Smooth muscle cell (in vitro differentiated cells): ENCODE data around the gene FUT4. TPM values are rescaled to one million over a fixed set of nuclear protein-coding genes. Genes with fewer than 3 reads are reported as not detected.
"Not testable (repeated sequence)": the region's sequence is repeated elsewhere in the genome, so short reads cannot be mapped to it uniquely, and the experiment has no call there.

Experiments
- DNase-seq: peaks from one replicate; lab custom pipeline; 2025; ENCODE audit not compliant: unreplicated experiment; lab: John Stamatoyannopoulos, UW
- H2AFZ ChIP-seq: fragments of 200-600 bp; sonication (generic); 2 replicates; pipeline ENCODE4 v1.6.0; 2016; ENCODE audit warnings: antibody characterized with exemption, low read depth, mild to moderate bottlenecking
- H3F3A ChIP-seq: fragments of 200-600 bp; sonication (generic); 2 replicates; pipeline ENCODE4 v1.6.0; 2017; ENCODE audit warnings: antibody characterized with exemption, low read depth
- H3K27ac ChIP-seq: fragments of 200-600 bp; sonication (generic); 2 replicates; pipeline ENCODE4 v1.5.1; 2016; ENCODE audit warnings: low read depth, mild to moderate bottlenecking
- H3K27me3 ChIP-seq: fragments of 200-600 bp; sonication (generic); 2 replicates; pipeline ENCODE4 v1.6.1; 2016; ENCODE audit warnings: low read depth, mild to moderate bottlenecking
- H3K36me3 ChIP-seq: fragments of 200-600 bp; sonication (generic); 2 replicates; pipeline ENCODE4 v1.5.1; 2016; ENCODE audit warnings: low read depth
- H3K4me1 ChIP-seq: fragments of 200-600 bp; sonication (generic); 2 replicates; pipeline ENCODE4 v1.5.1; 2016; ENCODE audit warnings: low read depth
- H3K4me2 ChIP-seq: fragments of 200-600 bp; sonication (generic); 2 replicates; pipeline ENCODE4 v1.6.0; 2016; ENCODE audit warnings: mild to moderate bottlenecking
- H3K4me3 ChIP-seq: fragments of 200-600 bp; sonication (generic); 2 replicates; pipeline ENCODE4 v1.5.1; 2016; ENCODE audit warnings: mild to moderate bottlenecking
- H3K79me2 ChIP-seq: fragments of 200-600 bp; sonication (generic); 2 replicates; pipeline ENCODE4 v1.6.0; 2016; ENCODE audit warnings: low read depth, mild to moderate bottlenecking
- H3K9ac ChIP-seq: fragments of 200-600 bp; sonication (generic); 2 replicates; pipeline ENCODE4 v1.6.0; 2016; ENCODE audit warnings: low read depth
- H3K9me3 ChIP-seq: fragments of 200-600 bp; sonication (generic); replicated peaks from 2 replicates; pipeline ENCODE4 v1.5.1; 2016; ENCODE audit warnings: low read depth
- H4K20me1 ChIP-seq: fragments of 200-600 bp; sonication (generic); 2 replicates; pipeline ENCODE4 v1.6.0; 2016; ENCODE audit warnings: low read depth
- CTCF ChIP-seq: fragments of 200-600 bp; sonication (generic); IDR thresholded peaks from 2 replicates; pipeline ENCODE4 v1.5.1; 2017; ENCODE audit warnings: borderline replicate concordance, mild to moderate bottlenecking, antibody characterized with exemption; ENCODE audit not compliant: insufficient read depth, poor library complexity, severe bottlenecking
- WGBS: methylation state at CpG from one replicate; pipeline ENCODE4 v1.1.7; 2016; ENCODE audit warnings: low lambda C conversion rate; 5-methylcytosine and 5-hydroxymethylcytosine counted together
- polyA plus RNA-seq: library from polyadenylated mRNA; unstranded; fragments of >200 nt; fragmentation: Nextera tagmentation; extraction: Ambion mirVana; gene quantifications from 2 replicates; pipeline ENCODE4 v1.2.1, GENCODE V29; 2016
- total RNA-seq: library from RNA; depleted of rRNA; stranded (reverse); fragments of >200 nt; gene quantifications from 2 replicates; pipeline ENCODE4 v1.2.3, GENCODE V29; 2014

The FUT4 gene
- total and polyA plus RNA-seq, 2 experiments from 2014 or later: 5.1 to 5.7 TPM

DNA sequence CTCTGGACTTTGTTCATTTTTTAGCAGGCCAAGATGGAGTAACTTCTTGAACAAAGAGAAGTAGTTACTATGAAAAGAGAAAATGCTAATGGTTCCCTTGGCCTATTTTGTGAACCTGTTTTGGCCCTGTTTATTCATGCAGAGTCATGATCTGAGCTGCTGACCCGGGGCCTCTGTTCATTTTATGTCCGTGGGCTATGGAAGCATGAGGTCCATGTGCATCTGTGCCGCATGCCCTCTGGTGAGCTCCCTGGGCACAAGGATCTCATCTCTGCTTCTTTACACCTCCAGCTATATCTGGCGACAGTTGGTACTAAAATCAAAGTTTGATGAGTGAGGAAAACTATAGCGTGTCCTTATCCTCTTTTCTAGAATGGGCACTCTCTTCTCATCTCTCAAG lies 24.5 kb downstream of the FUT4 start:
- no peak overlapping the region for H2AFZ ChIP-seq
- H4K20me1 ChIP-seq: no peaks in the 10 kb centered on the region
- no peak overlapping the region for H3K4me2 ChIP-seq
- no peaks in the 10 kb centered on the region for H3K9me3 ChIP-seq
- H3K27ac ChIP-seq: no peak overlapping the region
- H3F3A ChIP-seq: no peaks in the 10 kb centered on the region
- no peak overlapping the region for H3K9ac ChIP-seq
- H3K79me2 ChIP-seq: no peaks in the 10 kb centered on the region
- 95% methylated on average over 5 of the region's 5 CpGs for WGBS
- no peak for TF ChIP-seq CTCF
- no peaks in the 10 kb centered on the region for H3K4me1 ChIP-seq
- no peaks in the 10 kb centered on the region for H3K27me3 ChIP-seq
- DNase-seq: no peak
- no peaks in the 10 kb centered on the region for H3K36me3 ChIP-seq
- no peak overlapping the region for H3K4me3 ChIP-seq

- no peak for DNase-seq
- 88% methylated on average over 4 of the region's 4 CpGs for WGBS
- H4K20me1 ChIP-seq: no peaks in the 10 kb centered on the region
Observed at GRCh38 chr11:94568717-94569116, 25.0 kb downstream of the FUT4 start.

GRCh38 chr11:94572975-94573374 lies 29.3 kb downstream of the FUT4 start:
- not testable (repeated sequence) for H3K27ac ChIP-seq, H3K4me3 ChIP-seq, H3K9ac ChIP-seq, H3K9me3 ChIP-seq, H2AFZ ChIP-seq, H3F3A ChIP-seq, H3K4me2 ChIP-seq, DNase-seq, H4K20me1 ChIP-seq, H3K36me3 ChIP-seq, H3K27me3 ChIP-seq, H3K79me2 ChIP-seq, H3K4me1 ChIP-seq
- WGBS: 100% methylated on average over 2 of the region's 2 CpGs

More at GRCh38 chr11:94568717-94569116, 25.0 kb downstream of the FUT4 start:
- Histone ChIP-seq H2AFZ (no peak overlapping the region), H3K4me3 (no peak overlapping the region), H3K9ac (no peak overlapping the region), H3K4me1 (no peaks in the 10 kb centered on the region), H3K27ac (no peak overlapping the region), H3K36me3 (no peaks in the 10 kb centered on the region), H3K4me2 (no peak overlapping the region), H3K79me2 (no peaks in the 10 kb centered on the region), H3K27me3 (no peaks in the 10 kb centered on the region), H3F3A (no peaks in the 10 kb centered on the region), H3K9me3 (no peaks in the 10 kb centered on the region)
- no peak for TF ChIP-seq CTCF

- WGBS: 58% methylated on average over 13 of the region's 13 CpGs
- Histone ChIP-seq H2AFZ (peak overlapping the region; percentile 36), H3F3A (no peaks in the 10 kb centered on the region), H3K36me3 (no peaks in the 10 kb centered on the region), H4K20me1 (no peaks in the 10 kb centered on the region), H3K4me3 (no peak overlapping the region), H3K27ac (peak overlapping the region; percentile 26), H3K4me1 (no peaks in the 10 kb centered on the region), H3K9me3 (no peaks in the 10 kb centered on the region), H3K27me3 (no peaks in the 10 kb centered on the region), H3K9ac (no peak overlapping the region), H3K4me2 (peak overlapping the region; percentile 78), H3K79me2 (no peaks in the 10 kb centered on the region)
- DNase-seq: no peak
- TF ChIP-seq CTCF: no peak
Observed at GRCh38 chr11:94574193-94574961, 30.7 kb downstream of the FUT4 start.
